Head of caudate nucleus (tissue), 42 donors: ENCODE measurements around the gene COL6A1.
A peak's percentile ranks its signal among the peaks of the same experiment; 100 is the strongest.

Experiments used
- DNase-seq, 42 donors: peaks; one replicate each; pipeline versions ENCODE4 v3.0.0 to v3.0.0-alpha.2; 2020 to 2021; ENCODE audit warnings: mixed read lengths in 7 of 42
- intact Hi-C: fragments of 100-400 bp; cut with DNase I; formaldehyde crosslinking; loops from one replicate; pipeline ENCODE4 v1.15.0; 2022

The COL6A1 gene

DNA sequence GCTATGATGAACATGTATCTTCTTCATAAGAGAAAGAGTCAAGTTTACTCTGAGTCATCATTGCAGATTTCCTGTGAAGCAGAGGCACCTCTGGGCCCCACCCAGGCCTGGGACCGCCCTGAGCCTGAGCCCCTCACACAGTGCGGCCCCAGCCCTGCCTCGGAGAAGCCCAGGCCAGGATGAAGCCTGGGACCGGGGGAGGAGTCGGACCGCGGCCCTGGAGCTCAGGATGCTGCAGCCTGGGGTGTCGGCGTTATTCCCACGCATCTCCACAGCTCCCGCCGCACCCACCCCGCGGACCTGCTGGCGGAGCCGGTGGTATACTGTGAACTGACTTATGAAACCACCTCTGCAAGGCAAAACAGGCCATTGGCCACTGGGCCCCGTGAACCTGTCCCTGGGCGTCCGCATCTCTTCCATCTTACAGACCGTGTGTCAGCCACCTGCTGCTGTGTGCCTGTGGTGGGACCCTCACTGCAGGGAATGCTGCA, 2.4 kb upstream of the COL6A1 start:
- intact Hi-C loops, result no loop called here
- peak in 4 of 42 donors; percentile 10 to 30 (median 13) for DNase-seq

DNA sequence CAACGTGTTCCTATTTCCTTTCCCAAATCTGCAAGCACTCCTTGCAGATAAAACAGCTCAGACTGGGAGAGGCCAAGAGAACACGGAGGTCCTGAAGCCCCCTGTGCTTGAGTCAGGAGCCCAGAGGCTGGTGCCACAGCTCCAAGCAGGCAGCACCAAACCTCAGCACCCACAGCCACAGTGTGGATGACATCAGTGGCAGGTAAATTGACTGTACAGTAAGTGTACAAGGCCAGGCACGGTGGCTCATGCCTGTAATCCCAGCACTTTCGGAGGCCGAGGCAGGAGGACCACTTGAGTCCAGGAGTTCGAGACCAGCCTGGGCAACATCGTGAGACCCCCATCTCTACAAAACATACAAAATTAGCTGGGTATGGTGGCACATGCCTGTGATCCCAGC, 1.9 kb upstream of the COL6A1 start:
- peak in 4 of 42 donors; percentile 10 to 27 (median 17) for DNase-seq
- intact Hi-C loops, result no loop called here

DNA sequence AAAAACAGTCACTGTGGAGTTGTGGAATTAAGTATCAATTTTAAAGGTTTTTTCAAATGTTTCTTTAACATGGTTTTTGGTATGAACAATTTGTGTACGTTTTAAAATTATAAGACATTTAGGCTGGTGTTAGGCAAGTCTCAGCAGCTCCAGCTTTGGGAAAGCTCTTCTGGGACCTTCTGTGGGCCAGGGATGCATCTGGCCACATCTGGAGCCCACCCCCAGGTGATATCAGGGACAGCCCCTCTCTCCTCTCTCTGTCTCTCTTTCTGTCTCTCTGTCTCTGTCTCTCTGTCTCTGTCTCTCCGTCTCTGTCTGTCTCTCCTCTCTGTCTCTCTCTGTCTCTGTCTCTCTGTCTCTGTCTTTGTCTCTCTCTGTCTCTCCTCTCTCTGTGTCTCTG, 1.3 kb upstream of the COL6A1 start:
- intact Hi-C loops, result no loop called here
- no peak for DNase-seq

DNA sequence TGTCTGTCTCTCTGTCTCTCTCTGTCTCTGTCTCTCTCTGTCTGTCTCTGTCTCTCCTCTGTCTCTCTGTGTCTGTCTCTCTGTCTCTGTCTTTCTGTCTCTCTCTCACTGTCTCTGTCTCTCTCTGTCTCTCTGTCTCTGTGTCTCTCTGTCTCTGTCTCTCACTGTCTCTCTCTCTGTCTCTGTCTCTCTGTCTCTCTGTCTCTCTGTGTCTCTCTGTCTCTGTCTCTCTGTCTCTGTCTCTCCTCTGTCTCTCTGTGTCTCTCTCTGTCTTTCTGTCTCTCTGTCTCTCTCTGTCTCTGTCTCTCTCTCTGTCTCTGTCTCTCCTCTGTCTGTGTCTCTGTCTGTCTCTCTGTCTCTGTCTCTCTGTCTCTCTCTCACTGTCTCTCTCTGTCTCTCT, 873 bp upstream of the COL6A1 start:
- intact Hi-C loops, result no loop called here
- no peak for DNase-seq

DNA sequence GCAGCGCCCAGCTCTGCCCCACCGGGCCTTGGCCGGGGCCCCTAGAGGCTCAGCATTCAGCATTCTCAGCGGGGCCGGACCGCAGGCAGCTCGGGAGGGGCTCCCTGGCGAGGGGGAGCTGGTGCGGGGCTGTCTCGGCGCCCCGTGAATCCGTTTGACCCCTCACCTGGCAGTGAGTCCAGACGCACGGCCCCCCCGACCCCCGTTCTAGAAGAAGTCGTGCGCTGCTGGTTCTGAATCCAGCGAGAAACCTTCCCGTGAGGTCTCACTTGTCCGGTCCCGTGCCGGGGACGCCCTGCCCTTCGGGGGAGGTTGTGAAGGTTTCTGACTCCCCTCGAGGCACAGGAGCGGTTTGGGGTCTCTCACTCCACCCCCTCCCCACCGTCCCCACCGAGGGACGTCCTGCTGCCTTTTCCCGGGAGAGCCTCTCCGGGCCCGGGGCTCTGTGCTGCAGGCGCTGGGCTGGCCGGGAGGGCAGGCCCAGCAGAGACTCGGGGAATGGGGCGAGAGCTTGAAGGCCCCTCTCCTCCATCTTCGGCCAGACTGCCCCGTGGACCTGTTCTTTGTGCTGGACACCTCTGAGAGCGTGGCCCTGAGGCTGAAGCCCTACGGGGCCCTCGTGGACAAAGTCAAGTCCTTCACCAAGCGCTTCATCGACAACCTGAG, 655 bp downstream of the COL6A1 start:
- peak in 11 of 42 donors; percentile 5 to 59 (median 28) for DNase-seq

DNA sequence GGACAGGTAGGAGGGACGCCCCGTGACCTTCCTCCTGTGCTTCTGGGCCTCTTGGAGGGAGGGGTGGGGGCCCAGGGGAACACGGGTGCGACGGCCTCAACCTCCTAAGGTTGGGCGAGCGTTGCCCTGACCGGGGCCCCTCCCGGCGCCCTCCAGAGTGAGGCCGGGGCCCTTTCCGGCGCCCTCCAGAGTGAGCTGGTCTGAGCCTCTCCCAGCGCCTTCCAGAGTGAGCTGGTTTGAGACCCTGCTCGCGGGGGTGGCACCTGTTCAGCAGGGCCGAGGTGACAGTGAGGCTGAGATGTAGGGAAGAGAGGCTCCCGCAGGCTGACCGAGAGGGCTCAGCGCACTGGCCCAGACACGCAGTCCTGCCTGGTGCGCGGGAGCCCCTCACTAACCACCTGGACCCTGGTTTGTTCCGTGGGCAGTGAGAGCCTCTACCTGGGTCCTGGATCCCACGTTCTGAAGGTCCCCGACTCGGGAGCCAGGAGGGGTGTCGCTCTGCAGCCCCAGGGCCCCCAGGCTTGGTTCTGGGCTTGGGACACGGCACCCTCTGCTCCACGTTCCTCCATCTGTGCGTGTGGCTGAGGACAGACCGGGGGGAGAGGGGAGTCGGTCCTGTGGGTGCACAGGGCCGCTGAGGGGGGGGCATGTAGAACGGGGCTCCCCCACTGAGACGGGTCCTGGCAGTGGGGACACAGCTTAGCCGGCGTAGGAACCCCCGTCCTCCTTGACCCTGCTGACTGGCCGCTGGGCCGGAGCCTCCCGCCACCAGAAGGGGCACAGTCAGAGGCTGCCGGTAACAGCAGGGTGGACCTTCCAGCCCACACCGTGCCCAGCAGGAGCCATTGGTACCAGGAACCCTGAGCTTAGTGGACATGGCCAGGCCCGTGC, 1.4 kb downstream of the COL6A1 start:
- peak in 10 of 42 donors; percentile 5 to 43 (median 16) for DNase-seq
- intact Hi-C loops, result no loop called here

More for the DNA sequence above, 655 bp downstream of the COL6A1 start:
- intact Hi-C loops, result no loop called here

DNA sequence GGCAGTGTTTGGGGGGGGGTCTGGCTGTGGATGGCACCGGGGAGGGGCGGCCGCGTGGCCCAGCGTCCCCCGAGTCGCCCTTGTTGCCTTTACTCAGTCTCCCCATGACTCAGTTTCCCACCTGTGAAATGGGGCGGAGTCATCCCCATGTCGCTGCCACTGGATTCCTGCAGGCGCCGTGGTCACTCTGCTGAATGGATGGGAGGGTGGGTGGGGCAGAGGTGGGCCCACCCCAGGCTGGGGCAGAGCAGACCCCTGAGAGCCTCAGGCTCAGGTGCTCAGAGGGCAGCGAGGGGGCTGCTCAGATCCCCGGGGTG, 2.0 kb downstream of the COL6A1 start:
- intact Hi-C loops, result no loop called here
- peak in 1 of 42 donors; percentile 5 for DNase-seq

DNA sequence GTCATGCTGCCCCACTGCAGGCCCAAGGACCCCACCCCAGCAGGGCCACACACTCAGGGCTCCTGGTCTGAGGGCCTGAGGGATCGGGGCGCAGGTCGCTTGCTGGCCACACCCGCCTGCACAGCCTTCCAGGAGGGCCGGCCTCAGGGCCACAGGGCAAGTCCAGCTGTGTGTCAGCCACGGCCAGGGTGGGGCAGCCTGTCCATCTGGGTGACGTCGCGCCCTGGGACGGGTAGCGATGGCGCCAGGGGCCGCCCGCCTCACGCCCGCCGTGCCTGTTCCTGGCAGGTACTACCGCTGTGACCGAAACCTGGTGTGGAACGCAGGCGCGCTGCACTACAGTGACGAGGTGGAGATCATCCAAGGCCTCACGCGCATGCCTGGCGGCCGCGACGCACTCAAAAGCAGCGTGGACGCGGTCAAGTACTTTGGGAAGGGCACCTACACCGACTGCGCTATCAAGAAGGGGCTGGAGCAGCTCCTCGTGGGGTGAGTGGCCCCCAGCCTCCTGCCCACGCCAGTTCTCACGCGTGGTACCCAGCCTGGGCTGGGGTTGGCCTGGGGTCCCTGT, 2.5 kb downstream of the COL6A1 start:
- peak in 9 of 42 donors; percentile 4 to 27 (median 14) for DNase-seq
- intact Hi-C loops, result no loop called here

DNA sequence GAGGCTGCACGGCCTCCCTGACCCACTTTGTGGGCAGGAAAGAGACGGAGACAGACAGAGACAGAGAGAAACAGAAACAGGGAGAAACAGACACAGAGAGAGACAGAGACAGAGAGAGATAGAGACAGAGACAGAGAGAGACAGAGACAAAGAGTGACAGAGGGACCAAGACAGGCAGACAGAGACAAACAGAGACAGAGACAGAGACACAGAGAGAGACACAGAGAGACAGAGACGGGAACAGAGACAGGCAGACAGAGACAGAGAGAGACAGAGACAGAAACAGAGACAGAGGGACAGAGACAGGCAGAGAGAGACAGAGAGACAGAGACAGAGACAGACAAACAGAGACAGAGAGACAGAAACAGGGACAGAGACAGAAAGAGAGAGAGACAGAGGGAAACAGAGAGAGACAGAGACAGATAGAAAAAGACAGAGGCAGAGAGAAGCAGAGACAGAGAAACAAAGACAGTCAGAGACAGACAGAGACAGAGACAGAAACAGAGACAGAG, 3.1 kb downstream of the COL6A1 start:
- intact Hi-C loops, result no loop called here
- DNase-seq, result no peak

DNA sequence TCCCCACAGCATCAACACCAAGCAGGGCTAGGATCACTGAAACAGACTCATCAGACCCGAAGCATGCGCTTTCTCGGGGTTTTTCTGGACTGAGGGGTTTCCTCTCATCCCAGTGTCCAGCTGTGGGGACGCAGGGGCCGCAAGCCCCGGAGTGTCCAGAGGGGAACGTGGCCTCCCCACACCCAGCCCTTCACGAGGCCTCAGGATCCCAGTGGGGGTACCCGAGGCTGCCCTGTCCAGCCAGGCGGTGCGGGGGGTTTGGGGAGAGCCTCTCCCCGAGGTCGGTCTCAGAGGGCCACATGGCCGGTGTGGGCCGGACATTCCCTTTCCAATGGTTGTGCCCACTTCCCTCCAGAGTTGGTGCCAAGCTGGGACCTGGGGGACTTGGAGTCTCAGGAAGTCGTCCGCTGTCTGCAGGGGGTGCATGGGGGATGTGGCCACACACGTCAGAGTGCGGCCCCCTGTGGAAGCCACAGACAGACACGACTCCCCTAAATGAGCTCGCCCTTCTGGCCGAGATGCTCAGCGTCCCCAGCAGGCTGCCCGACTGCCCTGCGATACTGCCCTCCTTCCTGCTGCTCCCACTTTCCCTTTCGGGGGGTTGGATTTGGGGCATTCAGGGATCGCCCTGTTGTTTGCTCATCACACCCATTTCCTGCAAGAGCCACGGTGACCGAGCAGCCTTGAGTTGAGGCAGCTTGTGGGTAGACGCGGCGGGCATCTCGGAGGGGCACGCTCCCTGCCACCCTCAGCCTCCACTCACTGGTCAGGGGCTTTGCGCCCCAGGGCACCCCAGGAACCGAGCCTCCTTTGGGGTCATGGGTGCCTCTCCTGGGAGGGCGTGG, 4.1 kb downstream of the COL6A1 start:
- intact Hi-C loops, result no loop called here
- peak in 5 of 42 donors; percentile 11 to 27 (median 23) for DNase-seq

DNA sequence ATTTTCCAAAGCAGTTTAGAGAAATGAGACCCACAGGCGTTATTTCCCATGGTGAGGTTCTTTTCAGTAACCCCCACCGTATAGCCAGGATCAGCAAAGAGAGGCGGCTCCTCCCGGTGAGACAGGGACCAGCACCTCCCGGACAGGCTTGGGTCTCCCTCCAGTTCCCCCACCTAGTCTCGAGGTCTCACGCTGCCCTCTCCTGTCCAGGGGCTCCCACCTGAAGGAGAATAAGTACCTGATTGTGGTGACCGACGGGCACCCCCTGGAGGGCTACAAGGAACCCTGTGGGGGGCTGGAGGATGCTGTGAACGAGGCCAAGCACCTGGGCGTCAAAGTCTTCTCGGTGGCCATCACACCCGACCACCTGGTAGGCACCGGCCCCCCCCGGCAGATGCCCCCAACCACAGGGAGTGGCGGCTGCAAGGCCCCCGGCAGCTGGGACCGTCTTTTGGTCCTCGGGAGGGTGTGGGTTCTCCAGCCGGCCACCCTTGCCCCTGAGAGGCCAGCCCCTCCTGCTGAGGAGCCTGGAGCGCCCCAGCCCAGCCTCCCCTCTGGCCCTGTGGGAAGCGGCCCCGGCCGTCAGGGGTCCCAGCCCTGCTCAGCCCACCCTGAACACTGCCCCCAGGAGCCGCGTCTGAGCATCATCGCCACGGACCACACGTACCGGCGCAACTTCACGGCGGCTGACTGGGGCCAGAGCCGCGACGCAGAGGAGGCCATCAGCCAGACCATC, 4.9 kb downstream of the COL6A1 start:
- peak in 2 of 42 donors; percentile 2 to 22 for DNase-seq
- intact Hi-C loops, result no loop called here

DNA sequence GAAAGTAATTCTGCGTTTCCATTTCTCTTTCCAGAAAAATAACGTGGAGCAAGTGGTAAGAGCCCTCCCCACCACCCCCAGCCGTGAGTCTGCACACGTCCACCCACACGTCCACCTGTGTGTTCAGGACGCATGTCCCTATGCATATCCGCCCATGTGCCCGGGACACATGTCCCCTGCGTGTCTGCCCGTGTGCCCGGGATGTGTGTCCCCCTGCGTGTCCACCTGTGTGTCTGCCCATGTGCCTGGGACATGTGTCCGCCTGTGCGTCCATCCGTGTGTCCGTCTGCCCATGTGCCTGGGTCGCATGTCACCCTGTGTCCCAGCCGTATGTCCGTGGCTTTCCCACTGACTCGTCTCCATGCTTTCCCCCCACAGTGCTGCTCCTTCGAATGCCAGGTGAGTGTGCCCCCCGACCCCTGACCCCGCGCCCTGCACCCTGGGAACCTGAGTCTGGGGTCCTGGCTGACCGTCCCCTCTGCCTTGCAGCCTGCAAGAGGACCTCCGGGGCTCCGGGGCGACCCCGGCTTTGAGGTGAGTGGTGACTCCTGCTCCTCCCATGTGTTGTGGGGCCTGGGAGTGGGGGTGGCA, 5.6 kb downstream of the COL6A1 start:
- DNase-seq, result peak in 2 of 42 donors; percentile 7 to 18
- intact Hi-C loops, result no loop called here

DNA sequence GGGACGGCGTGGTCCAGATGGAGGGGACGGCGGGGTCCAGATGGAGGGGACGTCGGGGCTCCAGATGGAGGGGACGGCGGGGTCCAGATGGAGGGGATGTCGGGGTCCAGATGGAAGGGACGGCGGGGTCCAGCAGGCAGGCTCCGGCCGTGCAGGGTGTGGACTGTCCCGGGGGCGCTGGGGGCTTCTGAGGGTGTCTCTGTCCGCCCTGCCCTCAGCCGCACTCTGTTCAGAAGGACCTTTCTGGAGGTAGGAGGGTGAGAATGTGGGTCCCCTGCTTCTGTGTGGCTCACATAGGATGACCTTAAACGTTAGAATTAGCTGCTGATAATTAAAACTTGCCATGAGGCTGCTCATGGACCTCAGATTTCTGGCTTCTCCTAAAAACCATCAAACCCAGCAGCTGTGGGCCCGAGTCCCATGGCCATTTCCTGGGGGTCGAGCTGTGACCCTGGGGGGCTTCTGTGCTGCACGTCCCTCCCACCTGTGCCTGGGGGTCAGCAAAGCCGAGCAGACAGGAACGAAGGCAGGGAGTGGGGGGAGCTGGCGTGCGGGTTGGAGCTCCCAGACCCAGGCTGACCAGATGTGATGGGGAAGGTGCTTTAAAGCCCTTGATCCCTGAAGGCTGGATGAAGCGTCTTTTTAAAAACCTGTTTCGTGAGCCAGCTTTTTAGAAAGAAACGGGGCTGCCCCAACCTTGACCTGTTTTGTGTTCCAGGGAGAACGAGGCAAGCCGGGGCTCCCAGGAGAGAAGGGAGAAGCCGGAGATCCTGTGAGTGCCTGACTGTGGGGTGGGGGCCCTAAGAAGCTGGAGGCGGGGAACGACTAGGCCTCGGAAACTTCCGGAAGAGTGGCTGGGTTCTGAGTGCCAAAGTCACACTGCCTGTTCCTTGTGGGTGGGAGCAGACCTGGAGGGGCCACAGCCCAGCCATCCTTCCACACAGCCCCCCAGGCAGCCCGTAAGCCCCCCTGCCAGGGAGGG, 7.1 kb downstream of the COL6A1 start:
- intact Hi-C loops, result no loop called here
- DNase-seq, result peak in 7 of 42 donors; percentile 2 to 25 (median 11)

DNA sequence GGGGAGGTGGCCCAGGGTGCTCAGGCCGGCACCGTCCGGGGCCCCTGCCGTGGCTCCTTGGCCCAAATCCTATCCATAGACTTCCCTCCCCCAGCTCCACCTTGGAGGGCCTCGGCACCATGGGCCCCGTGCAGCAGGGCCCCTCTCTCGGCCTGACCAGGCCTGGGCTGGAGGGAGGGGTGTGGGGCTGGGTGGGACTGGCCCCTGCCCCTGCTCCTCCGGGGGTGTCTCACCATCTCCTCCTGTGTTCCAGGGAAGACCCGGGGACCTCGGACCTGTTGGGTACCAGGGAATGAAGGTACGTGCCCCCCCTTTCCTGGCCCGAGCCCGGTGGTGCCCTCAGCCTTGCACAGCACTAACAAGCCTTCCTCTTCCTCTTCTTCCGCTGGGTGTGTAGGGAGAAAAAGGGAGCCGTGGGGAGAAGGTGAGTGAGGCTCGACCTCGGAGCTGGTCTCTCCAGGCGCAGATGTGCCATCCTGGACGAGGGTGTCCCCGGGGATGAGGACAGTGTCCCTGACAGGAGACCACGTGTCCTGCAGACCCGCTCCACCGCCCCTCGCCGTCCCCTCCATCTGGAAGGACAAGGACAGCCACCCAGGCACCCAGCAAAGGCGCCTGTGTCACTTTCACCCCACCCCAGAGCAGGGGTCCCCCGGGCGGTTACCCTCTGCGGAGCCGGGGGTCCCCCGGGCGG, 7.9 kb downstream of the COL6A1 start:
- DNase-seq, result peak in 11 of 42 donors; percentile 3 to 42 (median 11)
- intact Hi-C loops, result no loop called here

DNA sequence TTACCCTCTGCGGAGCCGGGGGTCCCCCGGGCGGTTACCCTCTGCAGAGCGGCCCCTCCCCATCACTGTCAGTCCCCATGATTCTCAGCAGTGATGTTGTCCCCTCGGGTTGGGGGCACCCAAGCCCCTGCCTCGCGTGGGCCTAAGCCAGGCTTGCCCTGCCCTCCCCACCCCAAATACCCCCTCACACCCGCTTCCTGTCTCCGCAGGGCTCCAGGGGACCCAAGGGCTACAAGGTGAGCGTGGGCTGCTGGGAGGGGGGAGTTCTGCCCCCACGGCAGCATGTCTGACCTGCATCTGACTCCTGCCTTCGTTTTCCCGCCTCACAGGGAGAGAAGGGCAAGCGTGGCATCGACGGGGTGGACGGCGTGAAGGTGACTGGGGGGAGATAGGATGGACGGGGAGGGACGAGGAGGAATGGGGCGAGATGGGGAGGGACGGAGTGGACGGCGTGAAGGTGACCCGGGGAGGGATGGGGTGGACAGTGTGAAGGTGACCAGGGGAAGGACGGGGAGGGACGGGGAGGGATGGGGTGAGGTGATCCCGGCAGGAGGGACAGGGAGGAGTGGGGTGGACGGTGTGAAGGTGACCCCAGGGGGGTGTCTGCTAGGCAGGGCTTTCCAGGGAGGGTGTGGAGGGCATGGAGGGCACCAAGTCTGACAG, 8.6 kb downstream of the COL6A1 start:
- DNase-seq, result peak in 13 of 42 donors; percentile 1 to 32 (median 8)

More for the DNA sequence above, 8.6 kb downstream of the COL6A1 start:
- intact Hi-C loops, result no loop called here
